Ishikawa (cell line): Measurements from ENCODE around the gene SGTA.

Experiments used
- CEBPB ChIP-seq: IDR thresholded peaks from 2 replicates; pipeline ENCODE4 v1.6.1; 2012
- CREB1 ChIP-seq: IDR thresholded peaks from 2 replicates; pipeline ENCODE4 v1.6.1; 2012; ENCODE audit warnings: low read depth
- EGR1 ChIP-seq: IDR thresholded peaks from 2 replicates; pipeline ENCODE4 v1.6.1; 2012
- EP300 ChIP-seq: IDR thresholded peaks from 2 replicates; pipeline ENCODE4 v1.6.1; 2012; ENCODE audit warnings: borderline replicate concordance
- FOXM1 ChIP-seq: IDR thresholded peaks from 2 replicates; pipeline ENCODE4 v1.6.1; 2012; ENCODE audit warnings: low read depth, borderline replicate concordance
- NFIC ChIP-seq: IDR thresholded peaks from 2 replicates; pipeline ENCODE4 v1.6.1; 2012
- RAD21 ChIP-seq: IDR thresholded peaks from 2 replicates; pipeline ENCODE4 v1.6.1; 2012; ENCODE audit warnings: low read depth
- TAF1 ChIP-seq: IDR thresholded peaks from 2 replicates; pipeline ENCODE4 v1.6.1; 2012; ENCODE audit warnings: low read depth, mild to moderate bottlenecking
- TCF12 ChIP-seq: IDR thresholded peaks from 2 replicates; pipeline ENCODE4 v1.6.1; 2012; ENCODE audit warnings: low read depth
- TEAD4 ChIP-seq: IDR thresholded peaks from 2 replicates; pipeline ENCODE4 v1.6.1; 2012
- YY1 ChIP-seq: IDR thresholded peaks from 2 replicates; pipeline ENCODE4 v1.6.1; 2012; ENCODE audit warnings: low read depth
- ZBTB7A ChIP-seq: IDR thresholded peaks from 2 replicates; pipeline ENCODE4 v1.6.1; 2012; ENCODE audit warnings: low read depth
- TF ChIP-seq, protein P1 (sequence below): IDR thresholded peaks from 2 replicates; pipeline ENCODE4 v1.6.1; 2012
- TF ChIP-seq, protein P2 (sequence below): IDR thresholded peaks from 2 replicates; pipeline ENCODE4 v1.6.1; 2012
- TF ChIP-seq, protein P3 (sequence below): IDR thresholded peaks from 2 replicates; pipeline ENCODE4 v1.6.1; 2012; ENCODE audit warnings: low read depth, mild to moderate bottlenecking

The SGTA gene

DNA sequence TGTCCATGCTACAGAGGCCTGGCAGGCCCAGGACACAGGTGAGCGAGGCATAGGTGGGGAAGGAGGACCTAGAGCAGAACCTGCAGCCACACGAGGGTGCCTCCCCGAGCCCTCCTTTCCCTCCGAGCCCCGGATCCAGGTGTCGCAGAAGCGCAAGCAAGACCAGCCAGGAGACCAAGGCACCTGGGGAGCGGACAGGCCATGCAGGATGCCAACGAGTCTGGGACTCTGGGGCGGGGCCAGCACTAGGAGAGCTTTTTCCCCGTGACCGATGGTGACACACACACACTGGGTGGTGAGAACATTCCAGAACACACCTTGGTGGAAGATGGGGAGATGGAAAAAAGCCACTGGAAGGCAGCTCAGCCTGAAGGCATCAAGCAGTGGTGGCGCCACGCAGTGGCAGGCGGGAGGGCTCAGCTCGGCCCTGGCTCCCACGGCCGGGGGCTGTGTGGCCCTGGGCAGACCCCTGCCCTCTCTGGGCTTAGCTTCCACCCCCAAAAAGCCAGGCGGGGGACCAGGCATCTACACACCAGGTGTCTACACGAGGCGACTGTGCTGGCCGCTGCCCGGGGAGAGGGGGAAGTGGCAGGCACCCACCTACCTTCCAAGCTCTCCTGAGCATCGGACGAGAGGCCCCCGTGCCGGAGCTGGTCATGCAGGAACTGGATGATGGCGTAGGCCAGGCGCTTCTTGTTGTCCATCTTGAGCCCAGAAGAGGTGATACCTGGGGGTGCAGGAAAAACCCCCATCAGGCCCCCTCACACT is 14.5 kb downstream of the SGTA start:
- TF ChIP-seq RAD21 (no peak), TCF12 (no peak), EGR1 (no peak), TEAD4 (no peak), CEBPB (no peak), YY1 (no peak), FOXM1 (no peak), ZBTB7A (no peak), TAF1 (no peak), NFIC (no peak), EP300 (no peak), CREB1 (no peak)
- TF ChIP-seq, protein P1, sequence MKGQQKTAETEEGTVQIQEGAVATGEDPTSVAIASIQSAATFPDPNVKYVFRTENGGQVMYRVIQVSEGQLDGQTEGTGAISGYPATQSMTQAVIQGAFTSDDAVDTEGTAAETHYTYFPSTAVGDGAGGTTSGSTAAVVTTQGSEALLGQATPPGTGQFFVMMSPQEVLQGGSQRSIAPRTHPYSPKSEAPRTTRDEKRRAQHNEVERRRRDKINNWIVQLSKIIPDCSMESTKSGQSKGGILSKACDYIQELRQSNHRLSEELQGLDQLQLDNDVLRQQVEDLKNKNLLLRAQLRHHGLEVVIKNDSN = no peak
- TF ChIP-seq, protein P2, sequence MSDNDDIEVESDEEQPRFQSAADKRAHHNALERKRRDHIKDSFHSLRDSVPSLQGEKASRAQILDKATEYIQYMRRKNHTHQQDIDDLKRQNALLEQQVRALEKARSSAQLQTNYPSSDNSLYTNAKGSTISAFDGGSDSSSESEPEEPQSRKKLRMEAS = no peak
- TF ChIP-seq, protein P3, sequence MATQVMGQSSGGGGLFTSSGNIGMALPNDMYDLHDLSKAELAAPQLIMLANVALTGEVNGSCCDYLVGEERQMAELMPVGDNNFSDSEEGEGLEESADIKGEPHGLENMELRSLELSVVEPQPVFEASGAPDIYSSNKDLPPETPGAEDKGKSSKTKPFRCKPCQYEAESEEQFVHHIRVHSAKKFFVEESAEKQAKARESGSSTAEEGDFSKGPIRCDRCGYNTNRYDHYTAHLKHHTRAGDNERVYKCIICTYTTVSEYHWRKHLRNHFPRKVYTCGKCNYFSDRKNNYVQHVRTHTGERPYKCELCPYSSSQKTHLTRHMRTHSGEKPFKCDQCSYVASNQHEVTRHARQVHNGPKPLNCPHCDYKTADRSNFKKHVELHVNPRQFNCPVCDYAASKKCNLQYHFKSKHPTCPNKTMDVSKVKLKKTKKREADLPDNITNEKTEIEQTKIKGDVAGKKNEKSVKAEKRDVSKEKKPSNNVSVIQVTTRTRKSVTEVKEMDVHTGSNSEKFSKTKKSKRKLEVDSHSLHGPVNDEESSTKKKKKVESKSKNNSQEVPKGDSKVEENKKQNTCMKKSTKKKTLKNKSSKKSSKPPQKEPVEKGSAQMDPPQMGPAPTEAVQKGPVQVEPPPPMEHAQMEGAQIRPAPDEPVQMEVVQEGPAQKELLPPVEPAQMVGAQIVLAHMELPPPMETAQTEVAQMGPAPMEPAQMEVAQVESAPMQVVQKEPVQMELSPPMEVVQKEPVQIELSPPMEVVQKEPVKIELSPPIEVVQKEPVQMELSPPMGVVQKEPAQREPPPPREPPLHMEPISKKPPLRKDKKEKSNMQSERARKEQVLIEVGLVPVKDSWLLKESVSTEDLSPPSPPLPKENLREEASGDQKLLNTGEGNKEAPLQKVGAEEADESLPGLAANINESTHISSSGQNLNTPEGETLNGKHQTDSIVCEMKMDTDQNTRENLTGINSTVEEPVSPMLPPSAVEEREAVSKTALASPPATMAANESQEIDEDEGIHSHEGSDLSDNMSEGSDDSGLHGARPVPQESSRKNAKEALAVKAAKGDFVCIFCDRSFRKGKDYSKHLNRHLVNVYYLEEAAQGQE = no peak

DNA sequence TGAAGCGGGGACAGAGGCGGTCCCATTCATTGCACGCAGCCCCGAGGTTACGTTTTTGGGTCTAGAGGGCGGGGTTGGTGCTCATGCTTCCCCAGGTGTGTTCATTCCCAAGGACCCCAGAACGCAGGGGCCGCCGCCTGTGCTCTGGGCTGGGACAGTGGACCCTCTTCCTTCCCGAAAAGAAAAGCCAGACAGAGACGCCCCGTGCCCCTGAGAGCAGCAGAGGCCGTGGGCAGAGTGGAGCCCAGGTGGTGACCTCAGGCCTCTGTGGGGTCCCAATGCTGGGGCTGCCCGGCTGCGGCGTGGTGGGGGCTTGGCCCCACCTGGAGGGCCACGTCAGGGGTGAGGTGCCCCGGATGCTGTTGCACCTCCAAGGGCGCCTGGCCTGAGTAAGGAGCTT is 15.4 kb downstream of the SGTA start:
- no peak for TF ChIP-seq ZBTB7A
- no peak for TF ChIP-seq NFIC
- no peak for TF ChIP-seq TEAD4
- TF ChIP-seq TAF1 = no peak
- TF ChIP-seq YY1 = no peak
- TF ChIP-seq, protein P1 = no peak
- TF ChIP-seq, protein P2 = no peak
- TF ChIP-seq EGR1 = no peak
- no peak for TF ChIP-seq CREB1
- TF ChIP-seq RAD21 = no peak

DNA sequence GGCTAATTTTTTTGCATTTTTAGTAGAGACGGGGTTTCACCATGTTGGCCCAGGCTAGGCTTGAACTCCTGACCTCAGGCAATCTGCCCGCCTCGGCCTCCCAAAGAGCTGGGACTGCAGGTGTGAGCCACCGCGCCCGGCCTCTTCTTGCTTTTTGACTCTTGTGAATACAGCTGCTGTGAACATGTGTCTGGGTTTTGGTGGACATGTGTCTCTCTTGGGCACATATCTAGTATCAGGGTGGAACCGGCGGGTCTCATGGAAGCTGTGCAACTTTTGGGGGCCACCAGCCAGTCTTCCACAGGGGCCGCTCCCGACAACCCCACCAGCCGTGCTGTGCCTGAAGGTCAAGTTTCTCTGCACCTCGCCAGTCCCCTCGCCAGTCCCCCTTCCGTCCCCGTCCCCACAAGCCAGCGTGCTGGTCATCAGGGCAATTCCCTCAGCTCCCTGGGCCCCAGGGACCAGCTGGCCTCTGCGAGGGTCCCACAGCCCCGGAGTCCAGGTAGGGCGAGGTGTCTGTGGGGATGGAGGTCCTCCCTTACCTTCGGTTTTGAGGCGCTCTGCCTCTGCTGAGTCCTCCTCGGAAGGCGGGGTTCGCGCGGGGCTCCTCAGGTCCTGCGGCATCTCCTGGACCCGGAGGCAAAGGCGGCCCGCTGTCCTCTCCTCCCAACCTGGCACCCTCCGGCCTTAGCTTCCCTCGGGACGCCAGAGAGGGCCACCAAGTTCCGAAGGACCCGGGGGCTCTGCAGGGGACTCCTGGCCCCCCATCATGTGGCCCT is 16.3 kb downstream of the SGTA start:
- TF ChIP-seq TAF1 = no peak
- TF ChIP-seq, protein P3 = no peak
- TF ChIP-seq RAD21 = no peak

DNA sequence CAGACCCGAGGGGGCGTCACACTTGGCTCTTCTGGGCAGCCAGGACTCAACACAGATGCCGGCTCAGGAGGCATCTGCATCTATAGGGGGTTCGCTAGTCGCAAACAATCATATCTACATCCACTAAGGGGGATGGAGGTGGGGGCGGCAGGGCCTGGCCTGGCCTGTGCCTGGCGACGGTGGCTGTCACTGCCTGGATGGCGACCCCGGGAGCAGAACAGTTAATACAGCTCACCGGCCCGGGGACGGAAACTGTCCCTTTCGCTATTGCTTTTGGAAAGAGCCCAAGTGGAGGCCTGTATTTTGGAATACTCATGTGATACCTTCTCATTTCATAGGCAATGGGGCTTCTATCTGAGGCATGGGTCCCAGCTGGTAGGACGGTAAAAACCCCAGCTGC is 17.7 kb downstream of the SGTA start:
- TF ChIP-seq, protein P3 = no peak
- no peak for TF ChIP-seq RAD21
- TF ChIP-seq TEAD4 = no peak
- no peak for TF ChIP-seq NFIC
- no peak for TF ChIP-seq FOXM1
- no peak for TF ChIP-seq CREB1
- no peak for TF ChIP-seq CEBPB
- TF ChIP-seq EGR1 = no peak
- TF ChIP-seq, protein P1 = no peak
